ENCODE results near the gene KDM3B. TPM values are rescaled to one million over a fixed set of nuclear protein-coding genes. Genes with fewer than 3 reads are reported as not detected.

KDM3B gene
- total and polyA plus RNA-seq, 9 of the 15 experiments (the other 6 are each of a cell fraction or from before 2014, with no cell fraction given), result 13.8 to 62.8 (median 41.9) TPM

DNA sequence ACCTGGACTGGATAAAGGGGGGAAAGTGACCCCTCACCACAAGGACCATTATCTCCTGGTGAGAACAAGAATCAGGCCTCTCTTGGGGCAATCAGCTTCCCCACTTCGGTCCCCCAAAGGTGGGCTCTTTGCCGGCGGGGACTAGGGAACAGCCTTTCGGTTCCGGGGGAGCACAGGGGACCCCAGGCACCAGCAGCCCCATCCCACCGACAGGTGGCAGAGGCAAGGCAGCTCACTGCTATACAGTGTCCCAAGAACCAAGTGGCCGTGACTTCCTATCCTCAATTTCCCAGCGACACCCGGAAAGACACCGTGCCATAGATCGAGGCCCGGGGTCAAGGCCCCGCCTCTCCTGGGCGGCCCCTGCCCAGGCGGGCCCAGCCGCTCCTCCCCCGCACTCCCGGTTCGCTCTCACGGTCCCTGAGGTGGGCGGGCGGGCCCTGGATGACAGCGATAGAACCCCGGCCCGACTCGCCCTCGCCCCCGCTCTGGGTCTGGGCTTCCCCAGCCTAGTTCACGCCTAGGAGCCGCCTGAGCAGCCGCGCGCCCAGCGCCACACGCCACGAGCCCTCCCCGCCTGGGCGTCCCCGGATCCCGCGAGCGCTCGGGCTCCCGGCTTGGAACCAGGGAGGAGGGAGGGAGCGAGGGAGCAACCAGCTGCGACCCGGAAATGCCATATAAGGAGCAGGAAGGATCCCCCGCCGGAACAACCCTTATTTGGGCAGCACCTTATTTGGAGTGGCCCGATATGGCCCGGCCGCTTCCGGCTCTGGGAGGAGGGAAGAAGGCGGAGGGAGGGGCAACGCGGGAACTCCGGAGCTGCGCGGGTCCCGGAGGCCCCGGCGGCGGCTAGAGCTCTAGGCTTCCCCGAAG is 112.1 kb downstream of the KDM3B start (continued):
- TF ChIP-seq ZZZ3 (IDR thresholded peaks at IDR 0.05) (no peak), NFATC3 (IDR thresholded peaks at IDR 0.05) (no peak), SP1 (CRISPR knock-in tag; IDR thresholded peaks at IDR 0.05) (peak; percentile 74), ZNF23 (CRISPR knock-in tag; IDR thresholded peaks at IDR 0.05) (no peak), ILK (tag; IDR thresholded peaks at IDR 0.05; ENCODE audit: borderline replicate concordance, low read depth) (no peak), KAT7 (CRISPR knock-in tag; IDR thresholded peaks at IDR 0.05; ENCODE audit: borderline replicate concordance) (no peak), TCF7L2 (IDR thresholded peaks at IDR 0.05; ENCODE audit: low read depth, low read length) (no peak), TARDBP (IDR thresholded peaks at IDR 0.05) (no peak), ZNF316 (IDR thresholded peaks at IDR 0.05) (no peak), TGIF2 (CRISPR knock-in tag; IDR thresholded peaks at IDR 0.05) (no peak), ZNF224 (CRISPR knock-in tag; IDR thresholded peaks at IDR 0.05) (no peak), ZNF436 (CRISPR knock-in tag; IDR thresholded peaks at IDR 0.05) (no peak), MYNN (IDR thresholded peaks at IDR 0.05) (peak; percentile 64; the same call in 1 of the 2 replicates), MYNN (CRISPR knock-in tag; IDR thresholded peaks at IDR 0.05) (no peak), NONO (IDR thresholded peaks at IDR 0.05; ENCODE audit: low read depth in 2 of 2, low read length in 1 of 2) (peak in 1 of 2 experiments; percentile 77; a peak in 1 of 4 replicates), GATA2 (CRISPR knock-in tag; IDR thresholded peaks at IDR 0.05) (no peak), RAD51 (IDR thresholded peaks at IDR 0.05; ENCODE audit: borderline replicate concordance, low read depth) (no peak), RBM39 (optimal IDR thresholded peaks at IDR 0.05; ENCODE audit: low read depth, low read length) (no peak)
- TF ChIP-seq, protein P1, sequence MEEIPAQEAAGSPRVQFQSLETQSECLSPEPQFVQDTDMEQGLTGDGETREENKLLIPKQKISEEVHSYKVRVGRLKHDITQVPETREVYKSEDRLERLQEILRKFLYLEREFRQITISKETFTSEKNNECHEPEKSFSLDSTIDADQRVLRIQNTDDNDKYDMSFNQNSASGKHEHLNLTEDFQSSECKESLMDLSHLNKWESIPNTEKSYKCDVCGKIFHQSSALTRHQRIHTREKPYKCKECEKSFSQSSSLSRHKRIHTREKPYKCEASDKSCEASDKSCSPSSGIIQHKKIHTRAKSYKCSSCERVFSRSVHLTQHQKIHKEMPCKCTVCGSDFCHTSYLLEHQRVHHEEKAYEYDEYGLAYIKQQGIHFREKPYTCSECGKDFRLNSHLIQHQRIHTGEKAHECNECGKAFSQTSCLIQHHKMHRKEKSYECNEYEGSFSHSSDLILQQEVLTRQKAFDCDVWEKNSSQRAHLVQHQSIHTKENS (CRISPR knock-in tag; IDR thresholded peaks at IDR 0.05), result no peak
- TF ChIP-seq, protein P2, sequence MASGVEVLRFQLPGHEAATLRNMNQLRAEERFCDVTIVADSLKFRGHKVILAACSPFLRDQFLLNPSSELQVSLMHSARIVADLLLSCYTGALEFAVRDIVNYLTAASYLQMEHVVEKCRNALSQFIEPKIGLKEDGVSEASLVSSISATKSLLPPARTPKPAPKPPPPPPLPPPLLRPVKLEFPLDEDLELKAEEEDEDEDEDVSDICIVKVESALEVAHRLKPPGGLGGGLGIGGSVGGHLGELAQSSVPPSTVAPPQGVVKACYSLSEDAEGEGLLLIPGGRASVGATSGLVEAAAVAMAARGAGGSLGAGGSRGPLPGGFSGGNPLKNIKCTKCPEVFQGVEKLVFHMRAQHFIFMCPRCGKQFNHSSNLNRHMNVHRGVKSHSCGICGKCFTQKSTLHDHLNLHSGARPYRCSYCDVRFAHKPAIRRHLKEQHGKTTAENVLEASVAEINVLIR (CRISPR knock-in tag; IDR thresholded peaks at IDR 0.05), result no peak
- TF ChIP-seq, protein P3, sequence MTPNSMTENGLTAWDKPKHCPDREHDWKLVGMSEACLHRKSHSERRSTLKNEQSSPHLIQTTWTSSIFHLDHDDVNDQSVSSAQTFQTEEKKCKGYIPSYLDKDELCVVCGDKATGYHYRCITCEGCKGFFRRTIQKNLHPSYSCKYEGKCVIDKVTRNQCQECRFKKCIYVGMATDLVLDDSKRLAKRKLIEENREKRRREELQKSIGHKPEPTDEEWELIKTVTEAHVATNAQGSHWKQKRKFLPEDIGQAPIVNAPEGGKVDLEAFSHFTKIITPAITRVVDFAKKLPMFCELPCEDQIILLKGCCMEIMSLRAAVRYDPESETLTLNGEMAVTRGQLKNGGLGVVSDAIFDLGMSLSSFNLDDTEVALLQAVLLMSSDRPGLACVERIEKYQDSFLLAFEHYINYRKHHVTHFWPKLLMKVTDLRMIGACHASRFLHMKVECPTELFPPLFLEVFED (CRISPR knock-in tag; conservative IDR thresholded peaks at IDR 0.05), result no peak
- TF ChIP-seq, protein P4, sequence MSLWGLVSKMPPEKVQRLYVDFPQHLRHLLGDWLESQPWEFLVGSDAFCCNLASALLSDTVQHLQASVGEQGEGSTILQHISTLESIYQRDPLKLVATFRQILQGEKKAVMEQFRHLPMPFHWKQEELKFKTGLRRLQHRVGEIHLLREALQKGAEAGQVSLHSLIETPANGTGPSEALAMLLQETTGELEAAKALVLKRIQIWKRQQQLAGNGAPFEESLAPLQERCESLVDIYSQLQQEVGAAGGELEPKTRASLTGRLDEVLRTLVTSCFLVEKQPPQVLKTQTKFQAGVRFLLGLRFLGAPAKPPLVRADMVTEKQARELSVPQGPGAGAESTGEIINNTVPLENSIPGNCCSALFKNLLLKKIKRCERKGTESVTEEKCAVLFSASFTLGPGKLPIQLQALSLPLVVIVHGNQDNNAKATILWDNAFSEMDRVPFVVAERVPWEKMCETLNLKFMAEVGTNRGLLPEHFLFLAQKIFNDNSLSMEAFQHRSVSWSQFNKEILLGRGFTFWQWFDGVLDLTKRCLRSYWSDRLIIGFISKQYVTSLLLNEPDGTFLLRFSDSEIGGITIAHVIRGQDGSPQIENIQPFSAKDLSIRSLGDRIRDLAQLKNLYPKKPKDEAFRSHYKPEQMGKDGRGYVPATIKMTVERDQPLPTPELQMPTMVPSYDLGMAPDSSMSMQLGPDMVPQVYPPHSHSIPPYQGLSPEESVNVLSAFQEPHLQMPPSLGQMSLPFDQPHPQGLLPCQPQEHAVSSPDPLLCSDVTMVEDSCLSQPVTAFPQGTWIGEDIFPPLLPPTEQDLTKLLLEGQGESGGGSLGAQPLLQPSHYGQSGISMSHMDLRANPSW (CRISPR knock-in tag; IDR thresholded peaks at IDR 0.05), result 0 out of 2 replicates have a peak, but pooled peaks have one; percentile 47
